Upper lobe of left lung (tissue), 4 donors: ENCODE measurements around the gene SETBP1.

Experiments
- EP300 ChIP-seq, 4 donors: sonication (generic); formaldehyde crosslinking; IDR thresholded peaks; one replicate each; pipeline ENCODE4 v1.5.1; 2017; ENCODE audit warnings: antibody characterized with exemption in 4 of 4, control low read depth in 2 of 4
- POLR2A ChIP-seq, 4 donors: fragments of 450-650 bp; IDR thresholded peaks; one replicate each; pipeline ENCODE4 v1.5.1; 2016 to 2017; ENCODE audit warnings: antibody characterized with exemption in 4 of 4, mild to moderate bottlenecking in 2 of 4
- POLR2AphosphoS5 ChIP-seq, 2 donors: sonication (generic); formaldehyde crosslinking; IDR thresholded peaks; one replicate each; pipeline ENCODE4 v1.5.1; 2017; ENCODE audit warnings: antibody characterized with exemption in 2 of 2
- TF ChIP-seq, protein P1 (sequence below), 6 experiments: fragments of 450-650 bp in 4 of 6; fragments of 200-600 bp in 2 of 6; sonication (generic) in 2 of 6; IDR thresholded peaks; one replicate each; pipeline ENCODE4 v1.5.1; 2016 to 2019; ENCODE audit warnings: antibody characterized with exemption in 6 of 6

DNA sequence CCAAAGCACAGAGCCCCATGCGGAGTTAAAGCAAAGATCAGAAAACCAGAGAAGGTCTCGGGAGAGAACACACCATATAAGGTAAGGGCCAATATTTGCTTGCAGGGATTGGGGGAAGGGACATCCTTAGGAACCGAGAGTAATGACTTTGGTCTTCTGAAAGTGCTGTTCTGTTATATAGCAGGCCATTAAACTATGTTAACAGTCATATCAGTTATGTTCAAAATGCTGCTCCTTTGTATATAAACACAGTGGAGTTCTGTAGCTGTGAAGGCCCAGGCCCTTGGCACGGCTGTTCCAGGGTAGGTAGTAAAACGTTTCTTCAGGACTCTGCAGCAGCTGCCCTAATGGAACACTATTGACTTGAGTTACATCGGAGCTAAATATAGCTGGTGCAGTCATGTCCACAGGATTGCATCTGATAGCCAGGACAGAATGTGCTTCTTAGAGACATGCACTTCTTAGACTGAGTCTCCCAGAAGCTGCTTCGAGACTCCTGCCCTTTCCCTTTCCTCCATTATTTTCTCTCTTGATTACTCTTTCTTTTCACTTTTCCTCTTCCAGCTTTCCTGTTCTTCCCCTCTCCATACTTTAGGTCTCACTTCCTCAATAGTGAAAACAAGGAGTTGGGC, 122.4 kb downstream of the SETBP1 start:
- TF ChIP-seq, protein P1, sequence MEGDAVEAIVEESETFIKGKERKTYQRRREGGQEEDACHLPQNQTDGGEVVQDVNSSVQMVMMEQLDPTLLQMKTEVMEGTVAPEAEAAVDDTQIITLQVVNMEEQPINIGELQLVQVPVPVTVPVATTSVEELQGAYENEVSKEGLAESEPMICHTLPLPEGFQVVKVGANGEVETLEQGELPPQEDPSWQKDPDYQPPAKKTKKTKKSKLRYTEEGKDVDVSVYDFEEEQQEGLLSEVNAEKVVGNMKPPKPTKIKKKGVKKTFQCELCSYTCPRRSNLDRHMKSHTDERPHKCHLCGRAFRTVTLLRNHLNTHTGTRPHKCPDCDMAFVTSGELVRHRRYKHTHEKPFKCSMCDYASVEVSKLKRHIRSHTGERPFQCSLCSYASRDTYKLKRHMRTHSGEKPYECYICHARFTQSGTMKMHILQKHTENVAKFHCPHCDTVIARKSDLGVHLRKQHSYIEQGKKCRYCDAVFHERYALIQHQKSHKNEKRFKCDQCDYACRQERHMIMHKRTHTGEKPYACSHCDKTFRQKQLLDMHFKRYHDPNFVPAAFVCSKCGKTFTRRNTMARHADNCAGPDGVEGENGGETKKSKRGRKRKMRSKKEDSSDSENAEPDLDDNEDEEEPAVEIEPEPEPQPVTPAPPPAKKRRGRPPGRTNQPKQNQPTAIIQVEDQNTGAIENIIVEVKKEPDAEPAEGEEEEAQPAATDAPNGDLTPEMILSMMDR (IDR thresholded peaks at IDR 0.05), result no peak
- TF ChIP-seq POLR2AphosphoS5 (IDR thresholded peaks at IDR 0.05) (peak; percentile 18 to 59), POLR2A (IDR thresholded peaks at IDR 0.05) (no peak), EP300 (IDR thresholded peaks at IDR 0.05) (peak in 2 of 4 donors; percentile 83 to 85)
